GM20431 (cell line): ENCODE data around the gene BRMS1.
"Not testable (repeated sequence)": the region's sequence is repeated elsewhere in the genome, so short reads cannot be mapped to it uniquely, and the experiment has no call there.

ENCODE experiments used
- in situ Hi-C: fragments of 300-500 bp; cut with MseI, MboI; formaldehyde crosslinking; loops from one replicate; pipeline ENCODE4 v1.15.0; 2020; ENCODE audit warnings: low sequenced_read_pairs; ENCODE audit not compliant: unreplicated experiment

BRMS1 gene

GRCh38 chr11:66312549-66313320, 32.2 kb downstream of the BRMS1 start:
- in situ Hi-C loops, result no loop called here

- in situ Hi-C loops, result no loop called here
Observed at GRCh38 chr11:66311965-66312548, 32.8 kb downstream of the BRMS1 start.

- in situ Hi-C loops, result no loop called here
Observed at GRCh38 chr11:66311470-66311964, 33.4 kb downstream of the BRMS1 start.

GRCh38 chr11:66310803-66311440, 34.0 kb downstream of the BRMS1 start:
- in situ Hi-C loops, result not testable (repeated sequence)

- in situ Hi-C loops, result no loop called here
Observed at GRCh38 chr11:66310324-66310723, 34.6 kb downstream of the BRMS1 start.

GRCh38 chr11:66309475-66309874, 35.4 kb downstream of the BRMS1 start:
- in situ Hi-C loops, result no loop called here

- in situ Hi-C loops, result no loop called here
Observed at GRCh38 chr11:66302656-66303055, 42.2 kb downstream of the BRMS1 start.

- in situ Hi-C loops, result no loop called here
Observed at GRCh38 chr11:66299186-66299585, 45.7 kb downstream of the BRMS1 start.

- in situ Hi-C loops, result no loop called here
Observed at GRCh38 chr11:66297610-66298009, 47.3 kb downstream of the BRMS1 start.

- in situ Hi-C loops, result no loop called here
Observed at GRCh38 chr11:66294626-66295620, 50.0 kb downstream of the BRMS1 start.

- in situ Hi-C loops, result no loop called here
Observed at GRCh38 chr11:66293777-66294625, 50.9 kb downstream of the BRMS1 start.

GRCh38 chr11:66293352-66293751, 51.6 kb downstream of the BRMS1 start:
- in situ Hi-C loops, result no loop called here

- in situ Hi-C loops, result no loop called here
Observed at GRCh38 chr11:66292543-66293332, 52.2 kb downstream of the BRMS1 start.

GRCh38 chr11:66291706-66292542, 53.0 kb downstream of the BRMS1 start, which contains the start of gene TMEM151A:
Gene TMEM151A, plus strand, starts transcription at chr11:66291894. Its CDS starts 120 bp downstream, at chr11:66292014.
- in situ Hi-C loops, result no loop called here

GRCh38 chr11:66291303-66291705, 53.6 kb downstream of the BRMS1 start:
- in situ Hi-C loops, result no loop called here

- in situ Hi-C loops, result no loop called here
Observed at GRCh38 chr11:66290330-66290621, 54.6 kb downstream of the BRMS1 start.

GRCh38 chr11:66289548-66290329, 55.2 kb downstream of the BRMS1 start:
- in situ Hi-C loops, result no loop called here
